HEK293 (cell line): ENCODE results near the gene RNMT.

ENCODE experiments used
- CTCF ChIA-PET: fragments of 350-600 bp; formaldehyde crosslinking; extraction: SDS; loops from one replicate; lab custom pipeline; 2021; ENCODE audit warnings: antibody characterized with exemption; lab: Yijun Ruan, JAX
- POLR2A ChIA-PET: fragments of 300-600 bp; formaldehyde crosslinking; extraction: SDS; loops from one replicate; lab custom pipeline; 2020; ENCODE audit warnings: antibody characterized with exemption, inconsistent platforms; lab: Yijun Ruan, JAX
- H3K27ac ChIP-seq: fragments of 200-500 bp; sonication (Bioruptor generic); 2 replicates; pipeline ENCODE4 v1.5.1; 2014; ENCODE audit warnings: low read depth, low read length, control low read depth, inconsistent platforms; ENCODE audit errors: extremely low read depth
- H3K36me3 ChIP-seq, 2 experiments: fragments of 200-500 bp in 1 of 2; sonication (Bioruptor generic) in 1 of 2; 1 replicate in 1 of 2; 2 replicates in 1 of 2; pipeline ENCODE4 v1.5.1; 2014 to 2017; ENCODE audit warnings: inconsistent platforms in 2 of 2, low read length in 2 of 2; ENCODE audit not compliant: control insufficient read depth in 2 of 2, insufficient read depth in 1 of 2
- H3K4me1 ChIP-seq: fragments of 200-500 bp; sonication (Bioruptor generic); 2 replicates; pipeline ENCODE4 v1.5.1; 2014; ENCODE audit warnings: mild to moderate bottlenecking, low read length, inconsistent platforms; ENCODE audit not compliant: control insufficient read depth, insufficient read depth
- H3K4me3 ChIP-seq: 2 replicates; pipeline ENCODE4 v1.5.1; 2011; ENCODE audit warnings: low read depth, mild to moderate bottlenecking, control low read depth, low read length, moderate library complexity
- H3K9me3 ChIP-seq: fragments of 200-500 bp; sonication (Bioruptor generic); 2 replicates; pipeline ENCODE4 v1.5.1; 2014; ENCODE audit warnings: low read depth, low read length, inconsistent platforms; ENCODE audit not compliant: control insufficient read depth, insufficient read depth
- GFI1B ChIP-seq: fragments of 450-650 bp; formaldehyde crosslinking; IDR thresholded peaks from 2 replicates; pipeline ENCODE4 v1.5.1; 2016; ENCODE audit warnings: missing biosample characterization, missing genetic modification characterization
- GLIS1 ChIP-seq: fragments of 450-650 bp; formaldehyde crosslinking; IDR thresholded peaks from 2 replicates; pipeline ENCODE4 v1.5.1; 2016; ENCODE audit warnings: missing biosample characterization, missing genetic modification characterization
- KLF8 ChIP-seq: fragments of 450-650 bp; formaldehyde crosslinking; IDR thresholded peaks from 2 replicates; pipeline ENCODE4 v1.5.1; 2016; ENCODE audit warnings: missing biosample characterization, missing genetic modification characterization
- PRDM1 ChIP-seq: fragments of 450-650 bp; formaldehyde crosslinking; IDR thresholded peaks from 2 replicates; pipeline ENCODE4; 2016; ENCODE audit warnings: missing biosample characterization, missing genetic modification characterization
- SETDB1 ChIP-seq: IDR thresholded peaks from one replicate; pipeline ENCODE4 v1.6.1; 2017; ENCODE audit warnings: mild to moderate bottlenecking, low read length, moderate library complexity, mixed read lengths; ENCODE audit not compliant: insufficient read length
- SP7 ChIP-seq: fragments of 450-650 bp; formaldehyde crosslinking; IDR thresholded peaks from 2 replicates; pipeline ENCODE4 v1.5.1; 2016; ENCODE audit warnings: missing biosample characterization, missing genetic modification characterization
- TRIM28 ChIP-seq: IDR thresholded peaks from 2 replicates; pipeline ENCODE4 v1.6.1; 2011; ENCODE audit warnings: low read length, control low read depth, borderline replicate concordance
- ZFP37 ChIP-seq: fragments of 450-650 bp; formaldehyde crosslinking; IDR thresholded peaks from 2 replicates; pipeline ENCODE4 v1.5.1; 2016; ENCODE audit warnings: missing biosample characterization, missing genetic modification characterization
- ZFP69B ChIP-seq: fragments of 450-650 bp; formaldehyde crosslinking; IDR thresholded peaks from 2 replicates; pipeline ENCODE4 v1.5.1; 2016; ENCODE audit warnings: missing biosample characterization, missing genetic modification characterization
- ZNF114 ChIP-seq: fragments of 450-650 bp; formaldehyde crosslinking; IDR thresholded peaks from 2 replicates; pipeline ENCODE4 v1.5.0; 2017; ENCODE audit warnings: missing biosample characterization, missing genetic modification characterization
- ZNF280D ChIP-seq: fragments of 450-650 bp; formaldehyde crosslinking; IDR thresholded peaks from 2 replicates; pipeline ENCODE4 v1.5.1; 2016; ENCODE audit warnings: missing biosample characterization, missing genetic modification characterization
- ZNF292 ChIP-seq: fragments of 450-650 bp; formaldehyde crosslinking; IDR thresholded peaks from 2 replicates; pipeline ENCODE4 v1.5.1; 2016; ENCODE audit warnings: low read depth, missing biosample characterization, missing genetic modification characterization, borderline replicate concordance
- ZNF311 ChIP-seq: fragments of 450-650 bp; formaldehyde crosslinking; IDR thresholded peaks from 2 replicates; pipeline ENCODE4 v1.5.1; 2017; ENCODE audit warnings: missing biosample characterization, missing genetic modification characterization, borderline replicate concordance
- ZNF518A ChIP-seq: fragments of 450-650 bp; formaldehyde crosslinking; conservative IDR thresholded peaks from 2 replicates; pipeline ENCODE4 v1.5.1; 2016; ENCODE audit warnings: low read depth, missing biosample characterization, missing genetic modification characterization
- ZNF529 ChIP-seq: fragments of 450-650 bp; formaldehyde crosslinking; IDR thresholded peaks from 2 replicates; pipeline ENCODE4 v1.5.1; 2017; ENCODE audit warnings: missing genetic modification characterization, missing biosample characterization; ENCODE audit not compliant: insufficient replicate concordance
- ZNF530 ChIP-seq: fragments of 450-650 bp; formaldehyde crosslinking; IDR thresholded peaks from 2 replicates; pipeline ENCODE4 v1.5.1; 2016; ENCODE audit warnings: low read depth, missing biosample characterization, missing genetic modification characterization
- ZNF549 ChIP-seq: fragments of 450-650 bp; IDR thresholded peaks from 2 replicates; pipeline ENCODE4 v1.5.1; 2018; ENCODE audit warnings: missing biosample characterization, missing genetic modification characterization, mild to moderate bottlenecking, inconsistent platforms, moderate library complexity
- ZNF560 ChIP-seq: fragments of 450-650 bp; formaldehyde crosslinking; IDR thresholded peaks from 2 replicates; pipeline ENCODE4 v1.5.1; 2017; ENCODE audit warnings: missing biosample characterization, missing genetic modification characterization, borderline replicate concordance
- ZNF626 ChIP-seq: fragments of 450-650 bp; sonication (Bioruptor Pico); formaldehyde crosslinking; IDR thresholded peaks from 2 replicates; pipeline ENCODE4 v1.5.1; 2018; ENCODE audit warnings: missing biosample characterization, missing genetic modification characterization, inconsistent platforms
- ZNF677 ChIP-seq: fragments of 450-650 bp; IDR thresholded peaks from 2 replicates; pipeline ENCODE4 v1.5.0; 2018; ENCODE audit warnings: missing biosample characterization, mild to moderate bottlenecking, missing genetic modification characterization, moderate library complexity
- ZNF707 ChIP-seq: fragments of 450-650 bp; formaldehyde crosslinking; IDR thresholded peaks from 2 replicates; pipeline ENCODE4 v1.5.1; 2016; ENCODE audit warnings: missing biosample characterization, missing genetic modification characterization
- ZSCAN18 ChIP-seq: fragments of 450-650 bp; formaldehyde crosslinking; IDR thresholded peaks from 2 replicates; pipeline ENCODE4 v1.5.1; 2016; ENCODE audit warnings: missing biosample characterization, missing genetic modification characterization
- TF ChIP-seq, protein P1 (sequence below): fragments of 450-650 bp; formaldehyde crosslinking; IDR thresholded peaks from 2 replicates; pipeline ENCODE4 v1.5.1; 2016; ENCODE audit warnings: missing biosample characterization, missing genetic modification characterization, low read depth

RNMT gene

GRCh38 chr18:13703899-13704298 is 22.6 kb upstream of the RNMT start:
- Histone ChIP-seq H3K9me3 (peaks cover 2% of the 10 kb centered on the region; the same call in 1 of the 2 replicates), H3K4me1 (no peaks in the 10 kb centered on the region), H3K27ac (no peak overlapping the region), H3K36me3 (no peaks in the 10 kb centered on the region), H3K4me3 (no peak overlapping the region)
- POLR2A ChIA-PET: no interaction called here
- TF ChIP-seq ZNF518A (tag by site-specific recombination) (no peak), ZNF280D (peak; percentile 80; the same call in 1 of the 2 replicates), ZFP37 (tag by site-specific recombination) (no peak), TRIM28 (0 out of 2 replicates have a peak, but pooled peaks have one; percentile 37), ZNF311 (tag by site-specific recombination) (no peak), ZNF626 (tag by site-specific recombination) (peak; percentile 68; the same call in 1 of the 2 replicates), GFI1B (tag by site-specific recombination) (no peak), ZNF549 (peak; percentile 77), SETDB1 (peak; percentile 98), ZNF529 (tag by site-specific recombination) (peak; percentile 62), GLIS1 (tag by site-specific recombination) (no peak)
- CTCF ChIA-PET: interaction anchor here (0.7 to 0.8 kb wide), 2 partner anchors 20 to 76 kb away, joined by 3 to 4 read pairs; no protein-coding TSS in a partner anchor

- peaks cover 2% of the 10 kb centered on the region; the same call in 1 of the 2 replicates for H3K9me3 ChIP-seq
- POLR2A ChIA-PET: no interaction called here
- no peaks in the 10 kb centered on the region for H3K36me3 ChIP-seq
- CTCF ChIA-PET: no interaction called here
- H3K27ac ChIP-seq: no peak overlapping the region
- no peaks in the 10 kb centered on the region for H3K4me1 ChIP-seq
- no peak for TF ChIP-seq PRDM1
- no peak for TF ChIP-seq ZNF114
- TF ChIP-seq, protein P1, sequence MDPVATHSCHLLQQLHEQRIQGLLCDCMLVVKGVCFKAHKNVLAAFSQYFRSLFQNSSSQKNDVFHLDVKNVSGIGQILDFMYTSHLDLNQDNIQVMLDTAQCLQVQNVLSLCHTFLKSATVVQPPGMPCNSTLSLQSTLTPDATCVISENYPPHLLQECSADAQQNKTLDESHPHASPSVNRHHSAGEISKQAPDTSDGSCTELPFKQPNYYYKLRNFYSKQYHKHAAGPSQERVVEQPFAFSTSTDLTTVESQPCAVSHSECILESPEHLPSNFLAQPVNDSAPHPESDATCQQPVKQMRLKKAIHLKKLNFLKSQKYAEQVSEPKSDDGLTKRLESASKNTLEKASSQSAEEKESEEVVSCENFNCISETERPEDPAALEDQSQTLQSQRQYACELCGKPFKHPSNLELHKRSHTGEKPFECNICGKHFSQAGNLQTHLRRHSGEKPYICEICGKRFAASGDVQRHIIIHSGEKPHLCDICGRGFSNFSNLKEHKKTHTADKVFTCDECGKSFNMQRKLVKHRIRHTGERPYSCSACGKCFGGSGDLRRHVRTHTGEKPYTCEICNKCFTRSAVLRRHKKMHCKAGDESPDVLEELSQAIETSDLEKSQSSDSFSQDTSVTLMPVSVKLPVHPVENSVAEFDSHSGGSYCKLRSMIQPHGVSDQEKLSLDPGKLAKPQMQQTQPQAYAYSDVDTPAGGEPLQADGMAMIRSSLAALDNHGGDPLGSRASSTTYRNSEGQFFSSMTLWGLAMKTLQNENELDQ (tag by site-specific recombination): no peak
- no peak for TF ChIP-seq ZSCAN18 (tag by site-specific recombination)
- TF ChIP-seq ZNF530 (tag by site-specific recombination): no peak
- TF ChIP-seq ZNF292 (tag by site-specific recombination): no peak
- TF ChIP-seq ZNF707: no peak
- TF ChIP-seq KLF8: no peak
- TF ChIP-seq ZNF560 (tag by site-specific recombination): no peak
- TF ChIP-seq ZFP69B: no peak
- TF ChIP-seq SP7 (tag by site-specific recombination): no peak
- no peak for TF ChIP-seq ZNF677 (tag by site-specific recombination)
- H3K4me3 ChIP-seq: no peak overlapping the region
These were observed 16.1 kb upstream of the RNMT start for GRCh38 chr18:13710414-13710831.
